Measurements from ENCODE around the gene FIG4.
"Not testable (repeated sequence)": the region's sequence is repeated elsewhere in the genome, so short reads cannot be mapped to it uniquely, and the experiment has no call there.

The FIG4 gene

GRCh38 chr6:109717971-109718370, 26.9 kb downstream of the FIG4 start:
- FAIRE-seq (no peak), DNase-seq (ENCODE audit: insufficient read length, low spot score) (no peak)
- TF ChIP-seq POLR2A (IDR thresholded peaks at IDR 0.05; ENCODE audit: low read depth, low read length) = no peak

DNA sequence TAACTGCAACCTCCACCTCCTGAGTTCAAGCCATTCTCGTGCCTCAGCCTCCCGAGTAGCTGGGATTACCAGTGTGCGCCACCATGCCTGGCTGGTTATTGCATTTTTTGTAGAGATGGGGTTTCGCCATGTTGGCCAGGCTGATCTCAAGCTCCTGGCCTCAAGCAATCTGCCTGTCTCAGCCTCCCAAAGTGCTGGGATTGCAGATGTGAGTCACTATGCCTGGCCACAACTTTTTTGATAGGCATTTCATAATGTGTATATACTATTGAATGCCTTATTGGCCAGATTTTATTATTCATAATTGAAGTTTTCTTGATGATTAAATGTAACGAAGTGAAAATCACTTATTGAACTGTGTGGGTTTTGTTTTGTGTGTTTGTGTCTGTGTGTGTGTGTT, 27.9 kb downstream of the FIG4 start:
- no peak for DNase-seq (ENCODE audit: insufficient read length, low spot score)
- no peak for FAIRE-seq
- TF ChIP-seq POLR2A (IDR thresholded peaks at IDR 0.05; ENCODE audit: low read depth, low read length) = no peak

DNA sequence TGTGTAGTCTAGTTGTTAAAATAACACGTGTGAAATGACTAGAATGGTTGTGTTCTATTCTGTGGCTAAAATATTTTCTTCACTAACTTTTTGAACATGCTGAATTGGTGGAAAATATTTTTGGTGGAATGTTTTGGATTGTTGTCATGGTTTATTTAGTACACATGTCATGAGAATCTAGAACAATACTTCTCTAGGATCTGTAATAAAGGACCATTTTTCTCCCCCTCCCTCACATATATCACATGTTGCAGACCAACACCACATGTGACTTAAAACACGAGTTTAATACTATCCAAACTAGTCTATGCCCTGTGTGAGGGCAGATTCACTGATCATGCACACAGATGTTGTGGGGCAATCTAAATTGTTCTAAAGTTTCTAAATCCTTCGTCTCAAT, 29.2 kb downstream of the FIG4 start:
- no peak for TF ChIP-seq POLR2A (IDR thresholded peaks at IDR 0.05; ENCODE audit: low read depth, low read length)
- DNase-seq (ENCODE audit: insufficient read length, low spot score) (no peak), FAIRE-seq (no peak)

GRCh38 chr6:109722011-109722410, 30.9 kb downstream of the FIG4 start:
- DNase-seq (ENCODE audit: insufficient read length, low spot score) (no peak), FAIRE-seq (no peak)
- no peak for TF ChIP-seq POLR2A (IDR thresholded peaks at IDR 0.05; ENCODE audit: low read depth, low read length)

DNA sequence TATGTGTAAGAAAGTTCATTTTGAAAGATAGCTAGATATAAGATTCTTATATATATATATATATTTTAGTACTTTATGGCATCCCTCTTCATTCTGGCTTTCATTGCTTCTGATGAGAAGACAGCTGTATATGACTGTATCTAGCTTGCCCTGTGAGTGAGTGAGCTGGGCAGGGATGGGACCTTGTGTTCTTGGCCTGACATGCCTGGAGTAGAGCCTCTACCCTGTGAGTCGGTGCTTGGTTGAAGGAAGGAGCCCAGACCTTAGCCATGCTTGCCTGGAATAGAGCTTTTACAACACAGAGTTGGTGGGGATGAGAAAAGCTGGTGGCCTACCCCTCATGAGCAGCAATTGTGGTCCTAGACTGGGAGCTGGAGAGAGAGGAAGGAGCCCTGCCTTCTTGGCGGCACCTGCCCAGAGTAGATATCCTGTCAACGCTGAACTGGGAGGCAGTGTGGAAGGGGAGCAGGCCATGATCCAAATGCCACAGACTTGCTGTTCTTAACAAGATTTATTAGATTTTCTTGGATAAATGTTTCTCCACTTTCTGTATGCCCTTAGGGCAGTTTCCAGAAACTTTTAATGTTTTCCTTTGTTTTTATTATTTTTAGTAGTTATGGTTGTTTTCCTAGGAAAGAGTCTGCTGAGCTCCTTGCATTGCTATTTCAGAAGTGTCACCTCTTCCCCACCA, 31.6 kb downstream of the FIG4 start:
- no peak for DNase-seq (ENCODE audit: insufficient read length, low spot score)
- no peak for TF ChIP-seq POLR2A (IDR thresholded peaks at IDR 0.05; ENCODE audit: low read depth, low read length)
- no peak for FAIRE-seq

GRCh38 chr6:109725250-109725649, 34.2 kb downstream of the FIG4 start:
- not testable (repeated sequence) for DNase-seq (ENCODE audit: insufficient read length, low spot score); FAIRE-seq

DNA sequence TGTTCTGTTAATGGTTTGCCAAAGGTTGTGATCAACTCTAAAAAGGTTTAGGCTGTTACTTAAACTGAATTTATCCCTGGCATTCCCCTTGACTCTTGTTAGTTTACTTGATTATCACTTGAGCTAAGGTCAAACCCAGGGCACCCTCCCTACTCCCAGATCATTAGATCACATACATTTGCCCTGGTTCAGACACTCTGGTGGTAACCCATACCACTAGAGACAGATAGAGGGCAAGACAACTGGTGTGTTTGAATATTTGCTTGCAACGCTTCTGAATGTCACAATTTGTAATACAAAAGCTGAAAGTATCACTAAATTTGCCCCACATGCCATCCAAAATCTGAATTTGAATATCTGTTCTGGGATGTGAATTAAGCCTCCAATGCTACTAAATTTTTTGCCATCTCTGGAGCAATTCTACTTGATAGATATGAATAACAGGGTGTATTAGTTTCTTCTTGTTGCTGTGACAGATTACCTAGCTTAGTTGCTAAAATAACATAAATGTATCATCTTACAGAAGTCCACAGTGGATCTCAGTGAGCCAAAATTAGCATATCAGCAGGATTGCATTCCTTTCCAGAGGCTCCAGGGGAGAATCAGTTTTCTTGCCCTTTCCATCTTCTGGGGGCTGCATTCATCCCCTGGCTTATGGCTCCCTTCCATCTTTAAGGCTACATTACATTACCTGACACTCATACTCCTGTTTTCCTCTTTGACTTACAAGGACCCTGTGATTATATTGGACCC, 45.4 kb downstream of the FIG4 start:
- FAIRE-seq (no peak), DNase-seq (ENCODE audit: insufficient read length, low spot score) (no peak)
- TF ChIP-seq POLR2A (IDR thresholded peaks at IDR 0.05; ENCODE audit: low read depth, low read length) = no peak

DNA sequence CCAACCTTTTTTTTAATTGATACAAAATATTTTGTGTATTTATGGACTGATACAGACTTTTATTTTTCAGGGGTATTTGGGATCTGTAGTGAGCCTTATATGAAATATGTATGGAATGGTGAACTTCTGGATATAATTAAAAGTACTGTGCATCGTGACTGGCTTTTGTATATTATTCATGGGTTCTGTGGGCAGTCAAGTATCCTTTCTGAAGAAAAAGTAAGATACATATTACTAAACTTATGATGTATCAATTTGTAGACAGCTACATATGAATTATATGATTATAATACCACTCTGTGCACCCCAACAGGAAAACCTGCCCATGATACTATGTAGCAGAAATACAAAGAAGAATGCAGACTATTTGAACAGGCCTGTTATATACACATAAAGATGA, 47.2 kb downstream of the FIG4 start:
- DNase-seq (ENCODE audit: insufficient read length, low spot score) = no peak
- FAIRE-seq = no peak
- TF ChIP-seq POLR2A (IDR thresholded peaks at IDR 0.05; ENCODE audit: low read depth, low read length) = no peak

GRCh38 chr6:109738667-109739066, 47.6 kb downstream of the FIG4 start:
- DNase-seq (ENCODE audit: insufficient read length, low spot score) (no peak), FAIRE-seq (no peak)
- TF ChIP-seq POLR2A (IDR thresholded peaks at IDR 0.05; ENCODE audit: low read depth, low read length) = no peak

- TF ChIP-seq POLR2A (IDR thresholded peaks at IDR 0.05; ENCODE audit: low read depth, low read length) = no peak
- DNase-seq (ENCODE audit: insufficient read length, low spot score) (no peak), FAIRE-seq (no peak)
Observed at GRCh38 chr6:109739686-109740085, 48.6 kb downstream of the FIG4 start.

- FAIRE-seq (no peak), DNase-seq (ENCODE audit: insufficient read length, low spot score) (no peak)
- no peak for TF ChIP-seq POLR2A (IDR thresholded peaks at IDR 0.05; ENCODE audit: low read depth, low read length)
Observed at GRCh38 chr6:109740787-109741186, 49.7 kb downstream of the FIG4 start.

- FAIRE-seq (peak; percentile 94), DNase-seq (ENCODE audit: insufficient read length, low spot score) (peak; percentile 22)
- TF ChIP-seq POLR2A (IDR thresholded peaks at IDR 0.05; ENCODE audit: low read depth, low read length) = no peak
Observed at GRCh38 chr6:109743739-109744138, 52.6 kb downstream of the FIG4 start.

GRCh38 chr6:109744779-109745178, 53.7 kb downstream of the FIG4 start:
- DNase-seq (ENCODE audit: insufficient read length, low spot score); FAIRE-seq: not testable (repeated sequence)

DNA sequence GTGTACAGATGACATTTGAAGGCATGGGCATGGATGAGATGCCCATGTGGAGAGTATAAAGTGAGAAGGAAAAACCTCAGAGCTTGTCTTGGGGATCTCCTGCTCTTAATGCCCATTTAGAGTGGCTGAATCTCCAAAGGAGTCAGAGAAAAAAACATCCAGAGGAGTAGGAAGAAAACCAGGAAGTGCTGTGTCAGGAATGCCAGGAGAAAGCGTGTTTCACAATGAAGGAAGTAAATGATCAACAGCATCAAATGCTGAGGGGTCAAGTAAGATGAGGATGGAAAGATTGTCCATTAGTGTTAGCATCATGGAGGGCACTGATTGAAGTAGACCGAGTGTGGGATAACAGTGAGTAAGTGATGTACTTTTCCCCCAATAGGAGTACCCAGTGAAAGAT, 56.1 kb downstream of the FIG4 start:
- DNase-seq (ENCODE audit: insufficient read length, low spot score) = no peak
- TF ChIP-seq POLR2A (IDR thresholded peaks at IDR 0.05; ENCODE audit: low read depth, low read length) = no peak
- no peak for FAIRE-seq
